UCSD-AML1 (cell line): ENCODE data around the gene MVP.

ENCODE experiments used
- DNase-seq: peaks from one replicate; lab custom pipeline; 2025; ENCODE audit not compliant: unreplicated experiment; lab: John Stamatoyannopoulos, UW

MVP gene

GRCh38 chr16:29804020-29804419 is 16.2 kb upstream of the MVP start:
- no peak for DNase-seq

GRCh38 chr16:29804455-29805231 is 15.6 kb upstream of the MVP start:
- DNase-seq, result no peak

GRCh38 chr16:29805232-29806098 is 14.8 kb upstream of the MVP start:
- DNase-seq, result peak; percentile 97

- peak; percentile 88 for DNase-seq
Observed at GRCh38 chr16:29806099-29806579, 14.1 kb upstream of the MVP start, which contains the start of gene MAZ. TSS of gene MAZ (plus strand) at chr16:29806529. CDS start at chr16:29806702, 173 bp downstream.

GRCh38 chr16:29806641-29807425 is 13.4 kb upstream of the MVP start:
- peak; percentile 44 for DNase-seq

GRCh38 chr16:29807426-29808218 is 12.6 kb upstream of the MVP start:
- DNase-seq, result peak; percentile 94

GRCh38 chr16:29808219-29808900 is 11.9 kb upstream of the MVP start:
- DNase-seq, result no peak

GRCh38 chr16:29809031-29809747 is 11.1 kb upstream of the MVP start:
- no peak for DNase-seq

GRCh38 chr16:29809850-29810698 is 10.2 kb upstream of the MVP start:
- DNase-seq, result no peak

- no peak for DNase-seq
Observed at GRCh38 chr16:29810699-29811169, 9.5 kb upstream of the MVP start.

GRCh38 chr16:29811170-29811895 is 8.9 kb upstream of the MVP start:
- peak; percentile 86 for DNase-seq

- no peak for DNase-seq
Observed at GRCh38 chr16:29811896-29812665, 8.2 kb upstream of the MVP start, which contains the start of gene PRRT2. TSS of gene PRRT2 (plus strand) at chr16:29812193. CDS start at chr16:29813055, 862 bp downstream.

- DNase-seq, result no peak
Observed at GRCh38 chr16:29812754-29813643, 7.3 kb upstream of the MVP start.

- DNase-seq, result no peak
Observed at GRCh38 chr16:29813644-29814562, 6.4 kb upstream of the MVP start.
